OCI-LY3 (cell line): ENCODE measurements around the gene ADRA1B.

Experiments
- CTCF ChIP-seq: fragments of 200-600, 300-600 bp; sonication (generic); IDR thresholded peaks from 2 replicates; pipeline ENCODE4 v1.5.1; 2014; ENCODE audit warnings: antibody characterized with exemption, low read length, low read depth
- EZH2phosphoT487 ChIP-seq: fragments of 200-600 bp; shearing (Covaris generic); IDR thresholded peaks from 2 replicates; pipeline ENCODE4 v1.6.1; 2018; ENCODE audit warnings: antibody characterized with exemption, mixed run types, low read depth

- TF ChIP-seq CTCF (no peak), EZH2phosphoT487 (no peak)
Observed at GRCh38 chr5:159913048-159913447, 3.2 kb upstream of the ADRA1B start.
